Stimulated activated CD8-positive, alpha-beta memory T cell treated with anti-CD3 and anti-CD28 coated beads, Interleukin-4, amount 100 ng/mL, for 4 hours (primary cell): ENCODE measurements around the gene TIGD3.

ENCODE experiments used
- DNase-seq, 2 donors: peaks; one replicate each; pipeline ENCODE4 v3.0.0-alpha.2; 2020; ENCODE audit warnings: low read depth in 2 of 2, low spot score in 1 of 2

The TIGD3 gene, protein sequence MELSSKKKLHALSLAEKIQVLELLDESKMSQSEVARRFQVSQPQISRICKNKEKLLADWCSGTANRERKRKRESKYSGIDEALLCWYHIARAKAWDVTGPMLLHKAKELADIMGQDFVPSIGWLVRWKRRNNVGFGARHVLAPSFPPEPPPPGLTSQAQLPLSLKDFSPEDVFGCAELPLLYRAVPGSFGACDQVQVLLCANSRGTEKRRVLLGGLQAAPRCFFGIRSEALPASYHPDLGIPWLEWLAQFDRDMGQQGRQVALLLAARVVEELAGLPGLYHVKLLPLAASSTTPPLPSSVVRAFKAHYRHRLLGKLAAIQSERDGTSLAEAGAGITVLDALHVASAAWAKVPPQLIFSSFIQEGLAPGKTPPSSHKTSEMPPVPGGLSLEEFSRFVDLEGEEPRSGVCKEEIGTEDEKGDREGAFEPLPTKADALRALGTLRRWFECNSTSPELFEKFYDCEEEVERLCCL

DNA sequence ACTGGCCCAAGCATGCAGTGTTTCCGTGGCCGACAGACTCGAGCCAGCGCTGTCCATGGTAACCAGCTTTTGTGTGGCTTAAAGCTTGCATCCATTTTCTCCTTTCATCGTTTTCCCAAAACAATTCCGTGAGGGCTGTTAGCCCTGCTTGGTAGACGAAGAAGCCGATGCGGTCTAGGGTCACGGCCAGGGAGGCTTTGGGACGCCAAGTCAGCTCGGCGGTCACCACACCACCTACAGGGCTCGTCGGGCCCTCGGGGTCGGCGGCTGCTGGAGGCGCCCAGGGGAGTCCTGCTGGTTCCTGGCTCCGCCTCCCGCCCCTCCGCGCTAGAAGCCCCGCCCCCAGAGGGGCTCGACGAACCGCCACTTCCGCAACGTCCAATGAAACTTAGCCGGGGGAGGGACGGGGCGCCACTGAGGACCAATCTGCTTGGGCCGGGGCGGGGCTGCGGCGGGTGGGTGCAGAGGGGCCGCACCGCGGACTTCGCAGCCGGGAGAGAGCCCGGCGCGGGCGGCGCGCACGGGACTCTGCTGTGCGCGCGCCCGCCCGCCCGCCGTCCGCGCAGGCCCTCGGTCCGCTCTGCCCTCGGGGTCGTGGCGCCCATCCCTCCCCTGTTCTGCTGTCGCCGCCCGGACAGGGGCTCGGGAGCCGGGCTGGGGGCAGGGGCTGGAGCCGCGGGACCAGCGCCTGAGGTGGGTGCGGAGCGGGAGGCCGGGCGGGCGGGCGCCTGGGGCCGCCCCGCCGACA lies at the start of gene TIGD3:
TIGD3 (plus strand) TSS at position 487 of the 748 bp plus-strand sequence. CDS start 1,058 bp downstream, outside the sequence.
- peak; percentile 94 to 95 for DNase-seq

DNA sequence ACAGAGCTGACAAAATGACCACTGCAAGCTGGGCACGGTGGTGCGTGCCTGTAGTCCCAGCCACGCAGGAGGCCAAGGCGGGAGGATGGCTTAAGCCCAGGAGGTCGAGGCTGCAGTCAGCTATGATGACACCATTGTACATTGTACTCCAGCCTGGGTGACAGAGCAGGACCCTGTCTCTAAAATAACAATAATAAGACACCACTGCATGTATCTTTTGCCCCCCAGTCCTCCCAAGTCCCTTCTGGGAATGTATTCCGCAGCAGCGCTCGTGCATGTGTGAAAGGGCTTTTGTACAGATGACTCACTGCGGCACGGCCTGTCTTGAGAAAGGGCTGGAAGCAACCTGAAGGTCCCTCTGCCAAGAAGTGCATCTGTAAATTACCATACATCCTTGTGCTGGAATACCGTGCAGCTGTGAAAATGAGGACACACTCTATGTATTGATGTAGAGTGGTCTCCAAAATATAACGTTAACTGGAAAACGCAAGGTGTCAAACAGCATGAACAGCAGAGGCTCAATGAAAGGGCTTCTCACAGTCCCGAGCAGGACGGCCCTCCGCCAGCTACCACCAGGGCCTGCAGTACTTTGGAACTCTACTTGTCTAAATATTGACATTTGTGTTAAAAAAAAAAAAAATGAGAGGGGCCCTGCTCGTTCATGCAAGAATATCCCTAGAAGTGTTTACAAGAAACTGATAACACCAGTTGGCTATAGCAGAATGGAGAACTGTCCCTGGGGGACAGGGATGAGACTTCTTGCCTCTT lies 48.9 kb upstream of the TIGD3 start:
- DNase-seq: no peak

DNA sequence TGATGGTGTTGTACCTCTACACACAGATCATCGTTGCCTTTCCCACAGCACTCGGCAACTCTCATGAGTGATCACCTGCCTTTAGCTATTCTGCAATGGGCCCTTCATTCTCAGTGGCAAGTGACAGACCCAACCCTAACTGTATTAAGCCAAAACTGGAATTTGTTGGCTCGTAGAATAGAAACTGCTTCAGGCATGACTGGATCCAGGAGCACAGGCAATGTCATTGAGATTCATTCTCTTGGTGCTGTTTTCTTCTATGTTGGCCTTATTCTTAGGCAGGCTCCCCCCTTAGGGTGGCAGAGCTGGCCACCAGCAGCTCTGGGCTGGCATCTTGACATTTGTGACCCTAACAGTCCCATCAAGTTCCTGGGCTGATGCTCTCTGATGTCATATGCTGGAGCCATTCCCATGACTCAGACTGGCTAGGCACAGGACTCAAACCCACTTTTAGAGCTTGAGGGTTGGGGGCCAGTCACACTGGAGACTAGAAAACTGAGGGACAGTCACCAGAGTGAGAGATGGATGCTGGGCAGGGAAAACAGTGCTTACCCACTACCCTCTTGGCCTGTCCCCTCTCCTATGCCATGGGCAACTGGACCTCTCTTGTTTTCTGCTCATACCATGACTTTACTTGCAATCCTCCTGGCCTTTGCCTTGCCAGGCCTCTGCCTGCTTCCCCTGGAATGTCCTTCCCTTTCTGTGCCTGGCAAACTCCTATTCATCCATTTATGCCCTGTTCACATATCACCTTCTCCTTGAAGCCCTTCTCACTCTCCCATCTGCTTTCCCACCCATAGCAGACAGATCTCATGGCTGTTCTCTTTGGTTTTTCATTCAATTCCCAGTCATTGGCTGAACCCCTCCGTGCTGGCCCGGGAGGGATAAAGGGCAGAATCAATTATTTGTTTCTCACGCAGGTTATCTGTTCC lies 47.0 kb upstream of the TIGD3 start:
- DNase-seq: no peak

DNA sequence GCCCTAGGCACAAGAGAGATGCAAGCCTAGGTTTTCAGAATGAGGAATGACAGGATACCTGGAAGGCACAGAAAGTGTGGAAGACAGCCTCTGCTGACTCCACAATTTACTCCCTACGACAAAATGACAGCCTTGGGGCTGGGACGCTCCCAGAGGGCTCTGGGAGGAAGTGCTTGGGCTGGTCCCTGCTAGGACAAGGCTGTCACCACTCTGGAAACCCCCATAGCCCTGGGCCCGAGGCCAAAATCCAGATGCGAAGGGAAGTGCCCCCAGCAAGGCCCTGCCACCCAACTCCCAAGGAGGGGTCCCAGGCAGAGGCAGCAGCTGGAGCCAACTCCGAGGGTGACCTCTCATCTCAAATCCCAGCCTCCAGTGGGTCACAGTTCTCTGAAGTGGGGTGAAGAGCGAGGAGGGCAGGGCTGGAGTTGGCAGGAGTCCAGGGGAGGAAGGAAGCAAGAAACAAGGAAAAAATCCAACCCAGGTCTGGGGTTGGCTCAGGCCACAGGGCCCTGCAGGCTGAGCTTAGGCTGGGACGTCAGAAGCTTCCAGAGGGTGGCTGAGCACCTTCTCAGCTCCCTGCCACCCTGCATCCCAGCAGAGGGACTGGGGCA lies 46.2 kb upstream of the TIGD3 start:
- DNase-seq: no peak

DNA sequence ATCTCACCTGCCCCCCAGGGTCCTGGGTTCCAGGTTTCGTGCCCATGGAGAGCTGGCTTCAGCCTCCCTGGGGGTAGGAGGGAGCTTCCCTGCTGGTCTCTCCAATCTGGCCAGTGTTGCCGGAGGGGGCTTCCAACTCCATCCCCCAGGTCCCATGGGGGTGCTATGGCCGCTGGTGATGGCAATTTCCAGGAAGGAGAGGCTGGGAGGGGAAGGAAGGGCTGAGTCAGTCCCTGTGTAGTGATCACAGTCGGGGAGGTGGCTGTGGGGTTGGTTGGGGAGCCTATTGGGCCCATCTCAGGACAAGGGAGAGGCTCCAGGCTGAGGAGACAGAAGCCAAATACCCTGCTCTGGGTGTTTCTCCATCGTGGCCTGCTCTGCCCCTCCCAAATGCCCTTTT lies 45.5 kb upstream of the TIGD3 start:
- DNase-seq: no peak

DNA sequence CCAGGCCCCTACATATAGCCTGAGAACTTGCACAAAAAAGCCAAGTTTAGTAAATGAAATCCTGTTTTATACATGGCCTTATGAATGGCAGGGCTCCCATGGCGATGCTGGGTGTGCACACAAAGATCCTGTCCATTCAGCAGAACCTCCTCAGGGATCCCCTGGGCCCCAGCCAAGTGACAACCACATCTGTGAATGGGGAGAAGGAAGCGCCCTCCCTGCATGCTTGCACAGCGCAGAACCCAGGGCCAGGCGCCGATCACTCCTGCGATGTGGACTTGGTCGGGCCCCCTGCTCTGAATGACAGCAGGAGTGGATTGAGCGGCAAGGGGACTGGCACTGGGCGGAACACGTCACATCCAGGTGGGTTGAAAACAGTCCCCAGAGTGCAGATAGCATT lies 44.3 kb upstream of the TIGD3 start:
- no peak for DNase-seq

DNA sequence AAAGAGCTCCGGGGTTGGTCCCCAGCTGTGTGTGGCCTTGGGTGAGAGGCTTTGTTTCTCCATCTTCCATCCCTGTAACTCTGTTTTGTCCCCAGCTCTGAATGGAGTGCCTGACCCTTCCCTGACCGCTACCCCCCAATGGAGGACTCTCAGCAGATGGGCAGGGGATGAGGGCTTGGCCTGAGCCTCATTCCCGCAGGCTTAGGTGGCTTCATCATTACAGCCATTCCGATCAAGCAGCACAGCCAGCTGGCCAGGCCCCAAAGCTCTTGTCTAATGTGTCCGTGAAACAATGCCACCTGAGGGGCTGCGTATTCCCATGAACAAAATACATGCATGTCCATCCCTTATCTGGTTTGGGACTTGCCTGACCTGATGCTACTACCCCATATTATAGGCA lies 43.8 kb upstream of the TIGD3 start:
- no peak for DNase-seq

DNA sequence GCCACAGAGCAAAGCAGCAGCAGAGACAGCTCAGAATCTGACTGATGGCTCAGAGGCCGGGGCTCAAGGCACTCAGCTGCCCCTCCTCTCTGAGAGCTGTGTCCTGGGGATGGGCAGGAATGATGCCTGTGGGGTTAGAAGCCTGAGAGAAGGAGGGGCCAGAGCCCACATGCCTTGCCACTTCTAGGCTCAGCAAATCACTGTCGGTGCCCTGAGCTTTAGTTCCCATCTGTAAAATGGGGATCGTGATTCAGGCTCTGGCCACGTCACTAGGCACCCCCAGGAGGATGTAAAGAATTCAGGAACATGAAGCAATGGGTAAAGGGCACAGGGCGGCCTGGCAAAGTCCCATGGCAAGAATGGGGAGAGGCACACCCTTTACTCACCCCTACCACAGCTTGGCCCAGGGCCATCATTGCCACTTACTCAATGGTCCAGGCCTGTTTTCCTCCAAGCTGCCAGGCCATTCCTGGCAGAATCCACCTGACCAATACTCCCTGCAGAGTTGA lies 43.3 kb upstream of the TIGD3 start:
- DNase-seq: no peak

DNA sequence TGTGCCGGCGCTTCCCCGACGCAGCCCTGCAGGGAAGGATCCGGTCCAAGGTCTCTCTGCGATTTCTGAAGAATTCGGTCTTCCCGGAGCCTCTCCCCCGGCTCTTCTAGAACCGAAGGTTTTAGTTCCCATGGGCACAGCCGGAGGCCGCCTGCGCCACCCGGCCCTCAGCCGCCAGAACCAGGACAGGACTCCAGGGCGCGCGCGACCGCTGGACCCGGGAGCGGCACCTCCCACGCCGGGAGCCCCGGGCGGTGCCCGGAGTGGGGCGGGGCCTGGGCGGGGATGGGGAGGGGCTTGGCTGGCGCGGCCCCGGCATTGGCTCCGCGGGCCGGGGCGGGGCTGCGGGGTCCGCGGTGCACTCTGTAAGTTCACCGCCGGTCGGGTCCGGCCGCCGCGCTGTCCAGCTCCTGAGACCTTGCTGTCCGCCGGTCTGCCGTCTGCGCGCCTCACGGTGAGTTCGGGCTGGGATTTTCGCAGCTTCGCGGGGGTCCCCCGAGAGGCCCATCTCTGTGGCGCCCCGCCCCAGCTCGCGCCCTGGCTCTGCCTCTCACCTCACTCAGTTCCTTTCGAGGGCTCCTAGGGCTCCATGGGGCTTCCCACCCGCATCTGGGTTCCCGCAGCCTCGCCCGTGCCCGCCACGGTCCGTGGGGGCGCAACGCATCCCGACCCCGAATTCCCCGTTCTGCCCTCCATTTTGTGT lies 39.9 kb upstream of the TIGD3 start, which contains the start of gene CDC42EP2:
CDC42EP2 (plus strand) TSS at position 366 of the 703 bp plus-strand sequence. CDS start 6,033 bp downstream, outside the sequence.
- peak; percentile 38 to 43 for DNase-seq

DNA sequence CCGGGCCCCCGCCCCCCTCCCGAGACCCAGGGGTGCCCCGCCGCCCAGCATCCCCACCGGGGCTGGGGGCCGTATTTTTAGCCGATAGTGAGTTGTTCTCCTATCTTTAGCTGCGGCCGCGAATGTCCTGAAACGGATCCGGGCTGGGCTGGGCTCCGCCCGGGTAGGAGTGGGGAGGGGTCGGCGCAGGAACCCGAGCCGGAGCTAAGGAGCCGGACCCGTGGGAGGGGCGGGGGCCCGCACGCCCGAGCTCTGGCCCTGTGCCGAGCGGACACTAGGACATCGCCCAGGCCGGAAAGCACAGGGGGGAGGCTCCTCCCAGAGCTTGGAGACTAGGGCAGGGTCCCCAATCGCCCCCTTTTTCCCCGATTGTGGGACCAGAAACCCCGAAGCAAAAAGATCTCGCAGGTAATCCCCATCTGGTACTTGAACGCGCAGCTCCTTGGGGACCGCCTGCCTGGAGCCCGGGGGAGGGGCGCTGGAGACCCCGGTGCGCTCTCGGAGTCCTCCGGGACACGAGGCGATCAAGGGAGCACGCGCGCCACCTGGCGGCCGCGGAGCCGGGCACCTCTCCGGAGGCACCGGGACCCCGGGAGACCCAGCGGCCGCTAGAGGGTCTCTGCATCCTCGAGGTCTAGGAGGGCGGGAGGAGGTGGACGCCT lies 39.2 kb upstream of the TIGD3 start:
- DNase-seq: peak; percentile 61 to 75

DNA sequence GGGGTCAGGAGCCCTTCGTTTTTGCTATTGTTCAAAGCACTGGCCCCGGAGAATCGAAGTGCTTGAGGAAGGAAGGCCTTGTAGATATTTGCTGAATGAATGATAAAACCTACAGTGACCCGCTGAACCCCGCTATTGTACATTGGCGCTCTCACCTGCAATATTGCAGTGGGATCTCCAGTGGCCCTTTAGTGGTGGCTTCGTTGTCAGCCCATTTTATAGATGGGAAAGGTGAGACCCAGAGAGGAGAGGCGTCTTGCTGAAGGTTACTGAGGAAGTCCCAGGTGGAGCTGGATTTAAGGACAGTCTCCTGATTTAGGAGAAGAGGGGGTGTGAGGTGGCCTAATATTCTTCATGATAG lies 38.7 kb upstream of the TIGD3 start:
- no peak for DNase-seq

DNA sequence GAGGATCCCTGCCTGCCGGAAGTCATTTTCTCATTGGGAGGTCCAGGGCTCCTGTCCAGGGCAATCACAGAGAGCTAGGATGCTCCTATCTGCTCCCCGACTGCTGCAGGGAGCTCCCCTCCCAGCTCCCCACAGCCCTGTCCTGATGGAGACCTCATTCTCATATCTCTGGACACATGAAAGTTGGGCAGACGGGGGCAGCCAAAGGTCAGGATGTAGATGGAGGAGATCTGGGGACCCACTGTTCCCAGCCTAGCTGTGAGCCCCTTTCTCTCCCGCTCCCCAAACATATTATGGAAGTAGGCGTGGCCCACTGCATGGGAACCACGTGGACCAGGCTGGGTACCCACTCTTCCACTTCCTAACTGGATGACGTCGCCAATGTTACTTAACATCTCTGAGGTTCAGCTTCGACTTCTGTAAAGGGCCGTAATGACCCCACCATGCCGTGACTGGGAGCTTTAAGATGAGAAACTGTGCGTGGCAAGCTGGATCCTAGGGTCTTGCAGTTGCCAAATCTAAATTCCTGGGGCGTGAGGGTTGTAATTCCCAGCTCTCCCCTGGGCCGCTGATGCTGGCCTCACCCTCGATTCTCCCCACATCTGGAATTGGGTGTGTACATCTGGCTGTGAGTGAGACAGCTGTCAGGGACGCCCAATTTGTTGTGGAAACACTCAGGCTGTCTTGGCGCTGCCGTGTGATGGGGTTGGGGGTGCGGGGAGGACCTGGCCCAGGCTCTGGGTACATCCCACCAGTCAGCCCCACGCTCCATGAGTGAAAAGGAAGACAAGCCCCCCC lies 38.1 kb upstream of the TIGD3 start:
- no peak for DNase-seq

DNA sequence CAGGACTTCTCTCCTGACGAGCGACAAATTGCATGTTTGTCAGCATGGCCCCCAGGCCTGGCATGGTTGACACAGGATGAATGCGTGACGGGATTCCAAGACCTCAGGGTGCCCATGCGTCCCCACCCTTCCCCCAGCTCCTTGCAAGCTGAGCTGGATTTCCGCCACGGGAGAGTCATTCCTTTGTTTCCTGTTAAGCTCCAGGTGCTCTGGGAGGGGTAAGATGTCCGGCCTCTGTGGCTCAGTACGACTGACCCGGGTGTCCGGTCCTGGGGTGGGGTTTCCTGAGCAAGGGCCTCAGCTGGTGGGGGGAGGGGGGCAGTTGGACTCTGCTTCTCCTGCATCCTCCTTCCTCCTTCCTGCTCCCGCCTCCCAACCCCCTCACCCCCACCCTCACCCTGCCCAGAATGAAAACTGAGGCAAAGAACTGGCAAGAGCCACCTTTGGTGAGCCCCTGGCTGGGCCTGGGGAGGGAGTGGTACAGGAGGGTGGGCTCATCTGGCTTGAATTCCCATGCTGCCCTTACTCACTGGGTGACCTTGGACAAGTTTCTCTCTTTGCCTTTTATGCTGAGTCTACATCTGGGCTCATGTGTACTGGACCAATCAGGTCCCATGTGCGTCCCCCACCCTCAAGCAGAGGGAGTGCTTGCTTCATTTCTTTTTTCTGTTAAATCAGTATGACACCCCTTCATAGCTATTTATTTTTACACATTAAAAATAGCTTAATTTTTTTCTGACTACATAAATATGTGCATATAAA lies 37.3 kb upstream of the TIGD3 start:
- no peak for DNase-seq

DNA sequence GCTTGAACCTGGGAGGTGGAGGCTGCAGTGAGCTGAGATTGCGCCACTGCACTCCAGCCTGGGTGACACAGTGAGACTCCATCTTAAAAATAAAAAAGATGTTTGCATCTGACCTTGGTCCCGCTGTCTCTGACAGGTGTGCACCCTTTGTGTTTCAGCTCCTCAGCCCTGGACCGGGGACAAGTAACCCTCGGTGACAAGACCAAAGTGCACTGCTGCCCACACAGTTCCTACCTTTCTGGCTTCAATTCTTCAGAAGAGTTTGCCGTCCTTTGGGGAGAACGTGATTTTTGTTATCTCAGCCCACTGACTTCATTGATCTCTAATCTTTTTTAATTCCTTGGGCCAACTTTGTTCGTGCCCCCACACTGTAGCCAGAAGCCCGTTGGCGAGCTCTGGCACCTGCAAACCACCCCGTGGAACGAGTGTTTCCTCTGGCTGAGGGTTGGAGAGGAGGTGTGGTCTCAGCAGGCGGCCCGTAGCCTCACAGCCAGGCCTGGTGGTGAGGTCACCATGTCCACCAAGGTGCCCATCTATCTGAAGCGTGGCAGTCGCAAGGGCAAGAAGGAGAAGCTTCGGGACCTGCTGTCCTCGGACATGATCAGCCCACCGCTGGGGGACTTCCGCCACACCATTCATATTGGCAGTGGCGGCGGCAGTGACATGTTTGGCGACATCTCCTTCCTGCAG lies 34.0 kb upstream of the TIGD3 start:
- DNase-seq: no peak

DNA sequence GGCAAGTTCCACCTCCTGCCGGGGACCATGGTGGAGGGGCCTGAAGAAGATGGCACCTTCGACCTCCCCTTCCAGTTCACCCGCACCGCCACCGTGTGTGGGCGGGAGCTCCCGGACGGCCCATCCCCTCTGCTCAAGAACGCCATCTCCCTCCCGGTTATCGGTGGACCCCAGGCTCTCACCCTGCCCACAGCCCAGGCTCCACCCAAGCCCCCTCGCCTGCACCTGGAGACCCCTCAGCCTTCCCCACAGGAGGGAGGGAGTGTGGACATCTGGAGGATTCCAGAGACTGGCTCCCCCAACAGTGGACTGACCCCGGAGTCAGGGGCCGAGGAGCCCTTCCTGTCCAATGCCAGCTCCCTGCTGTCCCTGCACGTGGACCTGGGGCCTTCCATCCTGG lies 33.5 kb upstream of the TIGD3 start:
- DNase-seq: no peak

DNA sequence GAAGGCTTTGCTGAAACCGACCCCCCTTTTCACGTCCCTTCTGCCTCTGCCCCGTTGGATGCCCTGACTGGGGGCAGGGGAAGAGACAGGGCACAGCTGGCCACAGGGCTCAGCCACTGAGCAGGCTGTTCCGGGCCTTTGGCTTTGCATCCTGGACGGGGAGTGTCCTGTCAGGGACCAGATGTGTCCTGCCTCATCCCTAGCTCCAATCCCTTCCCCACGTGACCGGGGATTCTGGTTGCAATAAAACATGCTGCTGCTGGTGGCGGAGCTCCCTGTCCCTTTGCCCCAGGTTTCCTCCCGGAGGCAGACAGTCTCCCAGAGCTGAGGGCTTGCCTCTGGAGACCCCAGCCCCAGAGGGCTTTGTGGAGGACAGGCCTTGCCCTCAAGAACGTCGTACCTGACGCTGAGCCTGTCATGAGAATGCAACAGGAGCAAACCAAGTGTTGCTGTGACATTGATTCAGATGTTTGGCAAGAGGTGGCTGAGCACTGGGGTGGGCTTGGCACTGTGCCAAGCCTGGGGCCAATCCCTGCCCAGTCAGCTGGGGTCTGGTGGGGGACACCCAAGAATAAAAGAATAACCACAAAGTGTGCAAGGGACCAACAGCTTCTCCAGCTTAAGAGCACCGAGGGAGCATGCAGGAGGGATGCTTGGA lies 32.6 kb upstream of the TIGD3 start:
- DNase-seq: no peak
